Activated CD4-positive, CD25-positive, alpha-beta regulatory T cell treated with anti-CD3 and anti-CD28 coated beads, Interleukin-2, amount 50 U/mL, for 24 hours (primary cell): ENCODE measurements around the gene PGP.
"Not testable (repeated sequence)": the region's sequence is repeated elsewhere in the genome, so short reads cannot be mapped to it uniquely, and the experiment has no call there.

ENCODE experiments used
- ATAC-seq, 2 donors: fragments of 150-1000 bp; cut with Tn5 transposase; one replicate each; pipeline ENCODE4 v1.10.0; 2021; ENCODE audit warnings: mild to moderate bottlenecking in 1 of 2, moderate library complexity in 1 of 2

The PGP gene

GRCh38 chr16:2213817-2214718 lies 572 bp downstream of the PGP start:
- ATAC-seq = peak in 1 of 2 donors; percentile 1

- ATAC-seq = no peak
Measured at GRCh38 chr16:2212362-2213324, 2.0 kb downstream of the PGP start.

- ATAC-seq = no peak
Measured at GRCh38 chr16:2211923-2212347, 2.7 kb downstream of the PGP start.

GRCh38 chr16:2210386-2211365 lies 4.0 kb downstream of the PGP start, which contains the start of gene BRICD5:
Gene BRICD5 (minus strand): TSS chr16:2210863. CDS start chr16:2210833, 30 bp downstream.
- ATAC-seq = no peak

- no peak for ATAC-seq
Measured at GRCh38 chr16:2210009-2210332, 4.7 kb downstream of the PGP start.

GRCh38 chr16:2209258-2210008 lies 5.2 kb downstream of the PGP start:
- no peak for ATAC-seq

GRCh38 chr16:2208772-2209171 lies 5.9 kb downstream of the PGP start:
- no peak for ATAC-seq

- no peak for ATAC-seq
Measured at GRCh38 chr16:2208308-2208707, 6.3 kb downstream of the PGP start.

- ATAC-seq = no peak
Measured at GRCh38 chr16:2207872-2208271, 6.8 kb downstream of the PGP start.

GRCh38 chr16:2206780-2207433 lies 7.7 kb downstream of the PGP start:
- ATAC-seq = no peak

GRCh38 chr16:2206420-2206779 lies 8.2 kb downstream of the PGP start:
- ATAC-seq = no peak

GRCh38 chr16:2205967-2206313 lies 8.7 kb downstream of the PGP start:
- no peak for ATAC-seq

GRCh38 chr16:2205104-2205966 lies 9.3 kb downstream of the PGP start, which contains the start of gene MLST8:
Gene MLST8 (plus strand): TSS chr16:2205454. CDS start chr16:2206086, 632 bp downstream.
- ATAC-seq = peak; percentile 74 to 77

GRCh38 chr16:2204416-2205103 lies 10.1 kb downstream of the PGP start:
- ATAC-seq = no peak

- ATAC-seq = not testable (repeated sequence)
Measured at GRCh38 chr16:2203119-2203688, 11.4 kb downstream of the PGP start.

GRCh38 chr16:2200313-2200712 lies 14.3 kb downstream of the PGP start:
- ATAC-seq = no peak

- no peak for ATAC-seq
Measured at GRCh38 chr16:2199621-2200139, 15.0 kb downstream of the PGP start.

- ATAC-seq = no peak
Measured at GRCh38 chr16:2199095-2199494, 15.5 kb downstream of the PGP start.

- no peak for ATAC-seq
Measured at GRCh38 chr16:2198283-2198682, 16.4 kb downstream of the PGP start.
